Activated CD4-positive, alpha-beta T cell treated with anti-CD3 and anti-CD28 coated beads for 36 hours (primary cell): ENCODE results near the gene NTN3. TPM values are rescaled to one million over a fixed set of nuclear protein-coding genes. Genes with fewer than 3 reads are reported as not detected.
A peak's percentile ranks its signal among the peaks of the same experiment; 100 is the strongest.

Source experiments
- ATAC-seq: fragments of 200-7000 bp; cut with Tn5 transposase; one replicate; pipeline ENCODE4 v1.10.0; 2021; ENCODE audit warnings: mild to moderate bottlenecking, moderate library complexity
- CTCF ChIA-PET: fragments of 350-600 bp; sonication (Branson Sonifier 250); formaldehyde crosslinking; loops from one replicate; lab custom pipeline; 2021; ENCODE audit warnings: antibody characterized with exemption; lab: Charles Lee
- POLR2A ChIA-PET: fragments of 350-600 bp; sonication (Branson Sonifier 250); formaldehyde crosslinking; loops from one replicate; lab custom pipeline; 2021; ENCODE audit warnings: antibody characterized with exemption, inconsistent platforms; lab: Charles Lee
- DNase-seq: peaks from one replicate; pipeline ENCODE4 v3.0.0-alpha.2; 2020
- H3K27ac Mint-ChIP-seq: one replicate; pipeline ENCODE4 v1.8.0; 2021; ENCODE audit warnings: mixed read lengths
- H3K27me3 Mint-ChIP-seq: one replicate; pipeline ENCODE4 v1.8.0; 2021; ENCODE audit warnings: mixed read lengths
- H3K36me3 Mint-ChIP-seq: one replicate; pipeline ENCODE4 v1.8.0; 2021; ENCODE audit warnings: low read depth, mixed read lengths
- H3K4me1 Mint-ChIP-seq: one replicate; pipeline ENCODE4 v1.8.0; 2021; ENCODE audit warnings: mixed read lengths
- H3K4me3 Mint-ChIP-seq: one replicate; pipeline ENCODE4 v1.8.0; 2021; ENCODE audit warnings: mild to moderate bottlenecking, moderate library complexity, mixed read lengths
- H3K9me3 Mint-ChIP-seq: one replicate; pipeline ENCODE4 v1.8.0; 2021; ENCODE audit warnings: low read depth, mixed read lengths
- intact Hi-C, 2 experiments: fragments of 100-400 bp; cut with DNase I in 1 of 2; cut with micrococcal nuclease in 1 of 2; formaldehyde crosslinking; loops; one replicate each; pipeline versions ENCODE4 v1.14.2 to v1.15.1; 2022 to 2024; cut with DNase I, micrococcal nuclease
- total RNA-seq, 2 experiments: library from RNA; stranded (reverse); gene quantifications; one replicate each; pipeline ENCODE4 v1.2.3, GENCODE V29; 2021

Gene NTN3
- total RNA-seq, 2 experiments from 2014 or later, result not detected

DNA sequence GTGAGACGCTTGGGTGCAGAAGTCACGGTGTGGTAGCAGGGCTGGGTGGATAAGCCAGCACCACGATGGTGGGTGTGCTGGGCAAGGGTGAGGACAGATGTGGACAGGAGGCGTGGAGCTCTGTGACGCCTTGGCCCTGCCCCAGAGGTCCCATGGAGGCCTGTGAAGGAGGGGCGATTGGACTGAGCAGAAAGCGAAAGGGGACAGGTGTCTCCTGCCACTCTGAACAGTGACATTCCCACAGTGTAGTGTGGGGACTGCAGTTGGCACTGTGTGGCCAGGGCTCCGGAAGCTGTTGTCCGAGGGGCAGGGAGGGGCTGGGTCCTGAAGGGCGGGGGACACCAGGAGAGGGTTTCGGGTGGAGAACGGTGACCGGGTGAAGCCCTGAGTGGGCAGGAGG lies 11.2 kb downstream of the NTN3 start:
- Mint-ChIP-seq H3K36me3 (peaks cover 2% of the 10 kb centered on the region), H3K27me3 (no peaks in the 10 kb centered on the region), H3K4me1 (peaks cover 7% of the 10 kb centered on the region), H3K9me3 (no peaks in the 10 kb centered on the region), H3K27ac (no peak overlapping the region), H3K4me3 (no peak overlapping the region)
- intact Hi-C loops, result loop anchor here in 1 of 2 experiments (10.0 kb wide), 1 partner anchor 457 kb away; the partner anchor contains the start of gene NHERF2
- ATAC-seq (no peak), DNase-seq (no peak)
- POLR2A ChIA-PET, result no interaction called here
- CTCF ChIA-PET, result interaction anchor here (0.6 kb wide), 1 partner anchor 54 kb away, joined by 3 read pairs; no protein-coding TSS in a partner anchor

DNA sequence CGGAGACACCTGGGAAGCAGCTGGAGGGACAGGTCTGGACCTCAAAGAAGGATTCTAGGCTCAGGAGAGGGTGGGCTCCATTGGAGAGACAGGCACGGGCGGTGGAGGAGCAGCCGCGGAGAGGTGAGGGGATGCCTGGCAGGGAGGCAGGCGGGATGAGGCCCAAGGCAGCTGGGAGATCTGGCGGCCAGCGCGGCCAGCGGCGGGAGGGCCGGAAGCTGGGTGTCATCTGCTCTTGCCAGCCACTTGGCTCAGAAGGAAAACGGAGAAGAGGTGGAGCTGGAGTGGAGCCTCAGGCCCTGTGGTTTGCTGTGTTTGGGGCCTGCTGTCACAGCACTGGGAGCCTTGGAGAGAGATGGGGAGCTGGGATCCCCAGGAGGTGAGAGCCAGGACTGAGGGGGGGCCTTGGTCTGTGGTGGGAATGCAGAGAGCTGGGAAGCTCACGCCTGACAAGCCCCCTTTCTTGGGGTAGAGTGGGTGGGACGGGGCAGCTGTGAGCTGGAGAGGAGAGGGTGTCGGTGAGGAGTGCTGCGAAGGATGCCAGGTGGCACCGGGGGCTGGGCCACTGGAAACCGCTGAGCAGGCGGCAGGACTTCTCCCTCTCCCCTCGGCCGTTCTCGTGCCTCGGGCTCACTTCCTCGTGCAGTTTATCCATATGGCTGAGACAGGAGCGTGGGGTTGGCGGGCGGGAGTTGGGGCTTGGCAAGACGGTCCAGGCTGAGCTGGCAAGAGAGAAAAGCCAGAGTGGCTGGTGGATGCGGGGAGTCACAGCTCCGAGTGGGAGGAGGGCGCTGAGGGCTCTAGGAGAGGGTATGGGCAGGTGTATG lies 11.8 kb downstream of the NTN3 start:
- H3K27me3 Mint-ChIP-seq, result no peaks in the 10 kb centered on the region
- H3K27ac Mint-ChIP-seq, result no peak overlapping the region
- ATAC-seq (no peak), DNase-seq (no peak)
- CTCF ChIA-PET, result interaction anchor here (1.1 kb wide), 1 partner anchor 50 kb away, joined by 3 read pairs; no protein-coding TSS in a partner anchor
- peaks cover 2% of the 10 kb centered on the region for H3K36me3 Mint-ChIP-seq
- H3K4me3 Mint-ChIP-seq, result no peak overlapping the region
- no peaks in the 10 kb centered on the region for H3K9me3 Mint-ChIP-seq
- intact Hi-C loops, result loop anchor here in 1 of 2 experiments (10.0 kb wide), 1 partner anchor 458 kb away; the partner anchor contains the start of gene NHERF2
- peaks cover 11% of the 10 kb centered on the region for H3K4me1 Mint-ChIP-seq
- POLR2A ChIA-PET, result no interaction called here

GRCh38 chr16:2483939-2484897 lies 13.1 kb downstream of the NTN3 start:
- Mint-ChIP-seq H3K4me1 (peaks cover 14% of the 10 kb centered on the region), H3K27me3 (no peaks in the 10 kb centered on the region), H3K36me3 (peaks cover 2% of the 10 kb centered on the region), H3K9me3 (no peaks in the 10 kb centered on the region), H3K27ac (no peak overlapping the region), H3K4me3 (no peak overlapping the region)
- ATAC-seq, result no peak
- POLR2A ChIA-PET, result no interaction called here
- CTCF ChIA-PET, result interaction anchor here (0.9 kb wide), 1 partner anchor 290 kb away, joined by 4 read pairs; no protein-coding TSS in a partner anchor
- intact Hi-C loops, result loop anchor here in 1 of 2 experiments (10.0 kb wide), 1 partner anchor 459 kb away; the partner anchor contains the start of gene NHERF2
- no peak for DNase-seq

GRCh38 chr16:2484898-2485508 lies 13.9 kb downstream of the NTN3 start:
- CTCF ChIA-PET, result interaction anchor here (0.7 kb wide), 1 partner anchor 7 kb away, joined by 3 read pairs; no protein-coding TSS in a partner anchor
- intact Hi-C loops, result loop anchor here in 1 of 2 experiments (5.0 to 10.0 kb wide), 2 partner anchors 288 to 460 kb away; partner anchors contain the start of genes CASKIN1 and NHERF2
- no peak overlapping the region for H3K27ac Mint-ChIP-seq

DNA sequence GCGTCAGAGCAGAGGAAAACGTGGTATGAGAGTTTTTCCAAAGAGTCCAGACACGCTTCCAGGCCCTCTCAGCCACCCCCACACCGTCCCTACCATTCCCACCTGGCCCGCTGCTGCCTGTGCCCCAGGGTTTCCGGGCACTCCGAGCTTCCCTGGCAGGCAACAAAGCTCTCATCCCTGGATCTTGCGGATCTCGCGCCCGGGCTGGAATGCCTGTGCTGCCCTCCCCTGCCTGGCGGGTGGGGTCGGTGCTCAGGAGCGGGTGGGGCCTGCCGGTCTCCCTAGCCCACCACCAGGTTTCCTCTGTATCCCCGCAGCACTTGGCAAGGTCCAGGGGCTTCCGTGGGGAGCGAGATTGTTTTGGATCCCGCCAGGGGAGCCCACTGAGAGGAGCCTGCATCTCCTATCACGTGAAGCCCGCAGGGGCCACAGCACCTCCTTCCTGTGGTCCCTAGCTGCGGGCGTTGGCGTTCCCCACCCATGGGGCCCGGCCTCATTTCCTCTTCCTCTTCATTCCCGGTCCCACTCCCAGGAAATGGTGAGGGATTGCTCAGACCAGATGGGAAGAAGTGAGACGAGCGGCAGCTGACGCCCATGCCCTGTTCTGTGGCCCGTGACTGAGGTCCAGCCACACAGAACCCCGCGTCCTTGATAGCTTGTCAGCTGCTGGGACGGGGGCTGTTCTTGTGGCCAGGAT lies 14.9 kb downstream of the NTN3 start:
- Mint-ChIP-seq H3K4me3 (no peak overlapping the region), H3K36me3 (peaks cover 2% of the 10 kb centered on the region), H3K27me3 (no peaks in the 10 kb centered on the region), H3K9me3 (no peaks in the 10 kb centered on the region), H3K4me1 (peaks cover 14% of the 10 kb centered on the region), H3K27ac (no peak overlapping the region)
- intact Hi-C loops, result loop anchor here in 1 of 2 experiments (5.0 to 10.0 kb wide), 2 partner anchors 289 to 461 kb away; partner anchors contain the start of genes CASKIN1 and NHERF2
- no peak for DNase-seq
- ATAC-seq, result no peak
- CTCF ChIA-PET, result interaction anchor here (0.7 to 1.4 kb wide), 4 partner anchors 8 to 141 kb away, joined by 3 to 4 read pairs (median 3); no protein-coding TSS in a partner anchor
- POLR2A ChIA-PET, result interaction anchor here (0.5 kb wide), 1 partner anchor 70 kb away, joined by 5 read pairs; no protein-coding TSS in a partner anchor

More at GRCh38 chr16:2484898-2485508, 13.9 kb downstream of the NTN3 start:
- H3K36me3 Mint-ChIP-seq, result peaks cover 2% of the 10 kb centered on the region
- no peaks in the 10 kb centered on the region for H3K9me3 Mint-ChIP-seq
- POLR2A ChIA-PET, result interaction anchor here (0.5 kb wide), 1 partner anchor 69 kb away, joined by 5 read pairs; no protein-coding TSS in a partner anchor
- peaks cover 14% of the 10 kb centered on the region for H3K4me1 Mint-ChIP-seq
- no peak for DNase-seq
- no peaks in the 10 kb centered on the region for H3K27me3 Mint-ChIP-seq
- H3K4me3 Mint-ChIP-seq, result no peak overlapping the region
- no peak for ATAC-seq

- no peaks in the 10 kb centered on the region for H3K9me3 Mint-ChIP-seq
- POLR2A ChIA-PET, result interaction anchor here (0.6 kb wide), 1 partner anchor 97 kb away, joined by 4 read pairs; no protein-coding TSS in a partner anchor
- intact Hi-C loops, result loop anchor here in 1 of 2 experiments (1.0 to 10.0 kb wide), 5 partner anchors 27 to 462 kb away; partner anchors contain the start of genes ABCA3, CASKIN1, CCNF and NHERF2
These were observed 15.8 kb downstream of the NTN3 start for GRCh38 chr16:2486645-2487516.

DNA sequence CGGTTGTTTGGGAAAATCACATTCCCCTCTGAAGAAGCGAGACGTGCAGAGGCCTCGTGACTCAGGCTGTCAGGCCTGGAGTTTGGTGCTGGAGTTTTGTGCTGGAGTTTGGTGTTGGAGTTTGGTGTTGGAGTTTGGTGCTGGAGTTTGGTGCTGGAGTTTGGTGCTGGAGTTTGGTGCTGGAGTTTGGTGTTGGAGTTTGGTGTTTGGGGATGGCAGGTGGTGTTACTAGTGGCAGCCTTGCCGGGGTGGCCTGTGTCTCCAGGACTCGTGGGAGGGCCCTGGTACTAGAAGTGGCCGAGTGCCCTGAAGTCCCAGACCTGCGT lies 16.4 kb downstream of the NTN3 start:
- ChIA-PET CTCF (interaction anchor here (0.6 to 1.3 kb wide), 2 partner anchors 14 to 235 kb away, joined by 3 read pairs; no protein-coding TSS in a partner anchor), POLR2A (interaction anchor here (0.6 kb wide), 1 partner anchor 98 kb away, joined by 4 read pairs; no protein-coding TSS in a partner anchor)
- Mint-ChIP-seq H3K36me3 (peaks cover 2% of the 10 kb centered on the region), H3K4me3 (peak overlapping the region; percentile 51), H3K27me3 (no peaks in the 10 kb centered on the region), H3K9me3 (no peaks in the 10 kb centered on the region), H3K27ac (peak overlapping the region; percentile 70), H3K4me1 (peaks cover 14% of the 10 kb centered on the region)
- ATAC-seq, result no peak
- intact Hi-C loops, result loop anchor here in 1 of 2 experiments (1.0 to 10.0 kb wide), 5 partner anchors 27 to 463 kb away; partner anchors contain the start of genes ABCA3, CASKIN1, CCNF and NHERF2
- no peak for DNase-seq

More at GRCh38 chr16:2486645-2487516, 15.8 kb downstream of the NTN3 start:
- H3K27ac Mint-ChIP-seq, result peak overlapping the region; percentile 70
- ATAC-seq (peak; percentile 99), DNase-seq (peak; percentile 90)
- peaks cover 2% of the 10 kb centered on the region for H3K36me3 Mint-ChIP-seq
- CTCF ChIA-PET, result interaction anchor here (0.6 to 1.4 kb wide), 5 partner anchors 13 to 235 kb away, joined by 3 to 4 read pairs (median 3); no protein-coding TSS in a partner anchor
- H3K27me3 Mint-ChIP-seq, result no peaks in the 10 kb centered on the region
- peak overlapping the region; percentile 51 for H3K4me3 Mint-ChIP-seq
- peaks cover 14% of the 10 kb centered on the region for H3K4me1 Mint-ChIP-seq

DNA sequence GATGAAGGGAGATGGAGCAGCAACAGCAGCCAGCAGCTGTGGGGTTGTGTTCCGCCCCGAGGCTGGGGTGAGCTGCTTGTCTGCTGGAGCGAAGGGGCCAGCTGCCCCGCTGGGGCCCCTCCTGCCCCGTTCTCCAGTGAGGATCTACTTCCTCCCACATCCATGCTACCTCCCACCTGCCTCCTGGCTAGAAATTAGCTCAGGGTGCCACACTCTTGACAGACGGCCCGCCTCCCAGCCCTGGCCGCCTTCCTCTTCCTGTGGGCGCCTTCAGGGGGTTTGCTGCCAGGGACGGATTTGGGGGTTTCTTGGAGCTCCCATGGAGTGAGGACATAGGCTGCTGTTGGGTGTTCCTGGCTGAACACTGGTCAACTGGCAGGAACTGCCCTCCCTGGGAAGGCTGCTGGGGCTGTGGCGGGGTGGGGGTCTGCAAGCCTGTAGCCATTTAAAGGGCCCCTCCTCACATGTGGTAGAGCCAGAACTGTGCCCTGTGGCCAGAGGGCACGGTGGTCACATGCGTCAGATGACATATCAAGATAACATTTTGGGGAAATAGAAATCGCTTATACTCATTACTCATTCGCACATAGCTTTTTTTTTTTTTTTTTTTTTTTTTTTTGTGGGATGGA lies 16.9 kb downstream of the NTN3 start:
- POLR2A ChIA-PET, result no interaction called here
- H3K9me3 Mint-ChIP-seq, result no peaks in the 10 kb centered on the region
- peaks cover 14% of the 10 kb centered on the region for H3K4me1 Mint-ChIP-seq
- peaks cover 2% of the 10 kb centered on the region for H3K36me3 Mint-ChIP-seq
- DNase-seq (no peak), ATAC-seq (no peak)
- no peak overlapping the region for H3K4me3 Mint-ChIP-seq
- CTCF ChIA-PET, result interaction anchor here (0.6 to 1.5 kb wide), 3 partner anchors 13 to 236 kb away, joined by 3 to 4 read pairs (median 3); no protein-coding TSS in a partner anchor
- intact Hi-C loops, result loop anchor here in 1 of 2 experiments (1.0 to 10.0 kb wide), 5 partner anchors 28 to 463 kb away; partner anchors contain the start of genes ABCA3, CASKIN1, CCNF and NHERF2
- H3K27ac Mint-ChIP-seq, result no peak overlapping the region
- H3K27me3 Mint-ChIP-seq, result no peaks in the 10 kb centered on the region
